ENCODE measurements around the gene ST6GAL1. TPM values are rescaled to one million over a fixed set of nuclear protein-coding genes. Genes with fewer than 3 reads are reported as not detected.

The ST6GAL1 gene
- total RNA-seq, 1 experiment from 2014 or later, result 15.6 TPM

- no peaks in the 10 kb centered on the region for H3K9me3 ChIP-seq (ENCODE audit: control insufficient read depth in 1 of 2, insufficient read depth in 1 of 2, low read depth in 1 of 2, low read length in 2 of 2)
- no TSS peak for BruUV-seq (replicated peaks)
- H3K4me2 ChIP-seq (ENCODE audit: low read length), result peak overlapping the region; percentile 41; the same call in 1 of the 2 replicates
- H2AFZ ChIP-seq (ENCODE audit: low read depth, low read length, poor library complexity, severe bottlenecking), result no peak overlapping the region
- ChIA-PET RAD21 (ENCODE audit: low non-redundant PET in 1 of 2, low total read pairs in 2 of 2, uncharacterized antibody in 2 of 2, unreplicated experiment in 2 of 2) (no interaction called here), CTCF (no interaction called here), POLR2A (no interaction called here)
- no peaks in the 10 kb centered on the region for H3K36me3 ChIP-seq (ENCODE audit: control insufficient read depth in 1 of 2, insufficient read depth in 2 of 2, low read length in 2 of 2)
- peak; percentile 48 for DNase-seq (ENCODE audit: low read depth, low spot score)
- H3K79me2 ChIP-seq (ENCODE audit: insufficient read depth, low read length), result no peaks in the 10 kb centered on the region
- no peaks in the 10 kb centered on the region for H3K27me3 ChIP-seq (ENCODE audit: insufficient read depth, low read length)
- no peak overlapping the region for H3K9ac ChIP-seq (ENCODE audit: low read length)
- H4K20me1 ChIP-seq (ENCODE audit: insufficient read depth), result no peaks in the 10 kb centered on the region
- no peaks in the 10 kb centered on the region for H3K9me2 ChIP-seq (ENCODE audit: insufficient read depth)
- H3K27ac ChIP-seq (ENCODE audit: low read depth, low read length), result no peak overlapping the region
- peaks cover 0 to 12% of the 10 kb centered on the region in 2 experiments; a peak in 2 of 4 replicates for H3K4me1 ChIP-seq (ENCODE audit: control insufficient read depth in 1 of 2, insufficient read depth in 2 of 2, low read length in 2 of 2)
- TF ChIP-seq EZH2phosphoT487 (IDR thresholded peaks at IDR 0.05; ENCODE audit: borderline replicate concordance) (no peak), TCF7L2 (IDR thresholded peaks at IDR 0.05; ENCODE audit: borderline replicate concordance, extremely low read depth, insufficient read depth, insufficient read length) (no peak), ELF1 (IDR thresholded peaks at IDR 0.05; ENCODE audit: borderline replicate concordance, low read depth) (no peak), CEBPB (IDR thresholded peaks at IDR 0.05; ENCODE audit: low read depth) (no peak), FOSL1 (IDR thresholded peaks at IDR 0.05; ENCODE audit: low read depth) (peak; percentile 62), SP1 (IDR thresholded peaks at IDR 0.05; ENCODE audit: low read depth) (no peak), JUND (IDR thresholded peaks at IDR 0.05) (peak; percentile 57), EGR1 (IDR thresholded peaks at IDR 0.05; ENCODE audit: low read depth) (no peak)
- intact Hi-C loops (cut with micrococcal nuclease), result no loop called here
- H3K4me3 ChIP-seq (replicated peaks in 1 of 2; ENCODE audit: low read depth in 1 of 2, low read length in 2 of 2), result no peak overlapping the region
- ATAC-seq, result peak; percentile 30; the same call in 1 of the 2 replicates
Observed at GRCh38 chr3:186882881-186883685, 47.2 kb upstream of the ST6GAL1 start.

GRCh38 chr3:186883686-186884058, 46.7 kb upstream of the ST6GAL1 start:
- intact Hi-C loops (cut with micrococcal nuclease), result no loop called here
- Histone ChIP-seq H3K79me2 (ENCODE audit: insufficient read depth, low read length) (no peaks in the 10 kb centered on the region), H3K4me2 (ENCODE audit: low read length) (no peak overlapping the region), H3K4me1 (ENCODE audit: control insufficient read depth in 1 of 2, insufficient read depth in 2 of 2, low read length in 2 of 2) (peaks cover 0 to 12% of the 10 kb centered on the region in 2 experiments; a peak in 2 of 4 replicates), H3K27ac (ENCODE audit: low read depth, low read length) (no peak overlapping the region), H3K9me2 (ENCODE audit: insufficient read depth) (no peaks in the 10 kb centered on the region), H3K9me3 (ENCODE audit: control insufficient read depth in 1 of 2, insufficient read depth in 1 of 2, low read depth in 1 of 2, low read length in 2 of 2) (no peaks in the 10 kb centered on the region), H2AFZ (ENCODE audit: low read depth, low read length, poor library complexity, severe bottlenecking) (no peak overlapping the region), H3K36me3 (ENCODE audit: control insufficient read depth in 1 of 2, insufficient read depth in 2 of 2, low read length in 2 of 2) (no peaks in the 10 kb centered on the region), H3K27me3 (ENCODE audit: insufficient read depth, low read length) (no peaks in the 10 kb centered on the region), H4K20me1 (ENCODE audit: insufficient read depth) (no peaks in the 10 kb centered on the region), H3K9ac (ENCODE audit: low read length) (no peak overlapping the region), H3K4me3 (replicated peaks in 1 of 2; ENCODE audit: low read depth in 1 of 2, low read length in 2 of 2) (no peak overlapping the region)
- ChIA-PET POLR2A (no interaction called here), RAD21 (ENCODE audit: low non-redundant PET in 1 of 2, low total read pairs in 2 of 2, uncharacterized antibody in 2 of 2, unreplicated experiment in 2 of 2) (no interaction called here), CTCF (no interaction called here)
- DNase-seq (ENCODE audit: low read depth, low spot score) (no peak), ATAC-seq (no peak)
- no TSS peak for BruUV-seq (replicated peaks)
- TF ChIP-seq ZNF274 (IDR thresholded peaks at IDR 0.05; ENCODE audit: low read depth, low read length) (no peak), SP1 (IDR thresholded peaks at IDR 0.05; ENCODE audit: low read depth) (no peak), YY1 (IDR thresholded peaks at IDR 0.05; ENCODE audit: extremely low read depth, insufficient replicate concordance, low read depth, low read length) (no peak), SRF (IDR thresholded peaks at IDR 0.05; ENCODE audit: low read depth) (no peak), MAX (IDR thresholded peaks at IDR 0.05) (no peak), POLR2AphosphoS5 (IDR thresholded peaks at IDR 0.05; ENCODE audit: low read depth, low read length) (no peak), CTCF (IDR thresholded peaks at IDR 0.05 in 2 of 3, conservative IDR thresholded peaks at IDR 0.05 in 1 of 3; ENCODE audit: borderline replicate concordance in 1 of 3, insufficient read depth in 1 of 3, low read depth in 2 of 3, low read length in 2 of 3) (no peak), EZH2 (IDR thresholded peaks at IDR 0.05) (no peak), TCF7L2 (IDR thresholded peaks at IDR 0.05; ENCODE audit: borderline replicate concordance, extremely low read depth, insufficient read depth, insufficient read length) (no peak), CEBPB (IDR thresholded peaks at IDR 0.05; ENCODE audit: low read depth) (no peak), ATF3 (IDR thresholded peaks at IDR 0.05) (no peak), EZH2phosphoT487 (IDR thresholded peaks at IDR 0.05; ENCODE audit: borderline replicate concordance) (no peak), RAD21 (IDR thresholded peaks at IDR 0.05; ENCODE audit: low read depth) (no peak), FOSL1 (IDR thresholded peaks at IDR 0.05; ENCODE audit: low read depth) (no peak)

All from HCT116 (cell line).